ENCODE data around the gene BICDL2.
"Not testable (repeated sequence)": the region's sequence is repeated elsewhere in the genome, so short reads cannot be mapped to it uniquely, and the experiment has no call there.

The BICDL2 gene

GRCh38 chr16:3065069-3065741 lies 28.5 kb upstream of the BICDL2 start, which contains the start of gene IL32:
IL32 (plus strand) TSS chr16:3065640; CDS start chr16:3065812, 172 bp downstream.
- no peak for DNase-seq (ENCODE audit: low spot score)

- no peak for DNase-seq (ENCODE audit: low spot score)
These were observed 27.1 kb upstream of the BICDL2 start for GRCh38 chr16:3063625-3064386.

- no peak for DNase-seq (ENCODE audit: low spot score)
These were observed 25.8 kb upstream of the BICDL2 start for GRCh38 chr16:3062553-3062952.

GRCh38 chr16:3060339-3061127 lies 23.8 kb upstream of the BICDL2 start:
- DNase-seq (ENCODE audit: low spot score) = no peak

GRCh38 chr16:3059723-3060242 lies 23.0 kb upstream of the BICDL2 start:
- DNase-seq (ENCODE audit: low spot score) = no peak

GRCh38 chr16:3059041-3059722 lies 22.4 kb upstream of the BICDL2 start:
- peak; percentile 96 for DNase-seq (ENCODE audit: low spot score)

GRCh38 chr16:3058139-3059030 lies 21.6 kb upstream of the BICDL2 start:
- no peak for DNase-seq (ENCODE audit: low spot score)

- DNase-seq (ENCODE audit: low spot score) = no peak
These were observed 20.7 kb upstream of the BICDL2 start for GRCh38 chr16:3057181-3058138.

GRCh38 chr16:3056336-3057180 lies 19.8 kb upstream of the BICDL2 start:
- DNase-seq (ENCODE audit: low spot score) = no peak

- not testable (repeated sequence) for DNase-seq (ENCODE audit: low spot score)
These were observed 19.0 kb upstream of the BICDL2 start for GRCh38 chr16:3055734-3056115.

GRCh38 chr16:3054965-3055733 lies 18.4 kb upstream of the BICDL2 start:
- DNase-seq (ENCODE audit: low spot score) = no peak

GRCh38 chr16:3053330-3053710 lies 16.6 kb upstream of the BICDL2 start:
- DNase-seq (ENCODE audit: low spot score) = not testable (repeated sequence)

GRCh38 chr16:3052571-3053329 lies 16.0 kb upstream of the BICDL2 start:
- DNase-seq (ENCODE audit: low spot score) = not testable (repeated sequence)

- DNase-seq (ENCODE audit: low spot score) = no peak
These were observed 14.8 kb upstream of the BICDL2 start for GRCh38 chr16:3051494-3051893.

GRCh38 chr16:3051009-3051408 lies 14.3 kb upstream of the BICDL2 start:
- no peak for DNase-seq (ENCODE audit: low spot score)

GRCh38 chr16:3050487-3050886 lies 13.7 kb upstream of the BICDL2 start:
- no peak for DNase-seq (ENCODE audit: low spot score)

GRCh38 chr16:3049921-3050481 lies 13.3 kb upstream of the BICDL2 start:
- no peak for DNase-seq (ENCODE audit: low spot score)
